Endothelial cell of umbilical vein (primary cell): ENCODE measurements around the gene ADARB1. TPM values are rescaled to one million over a fixed set of nuclear protein-coding genes. Genes with fewer than 3 reads are reported as not detected.

Source experiments
- BruUV-seq: library from RNA; stranded (reverse); fragments of 400-500 nt; replicated peaks from 2 replicates; lab custom pipeline; 2021; lab: Mats Ljungman, UMichigan
- CTCF ChIA-PET: fragments of 300-600, 350-600 bp; sonication (Branson Sonifier 250); formaldehyde crosslinking; loops from one replicate; lab custom pipeline; 2021; ENCODE audit warnings: antibody characterized with exemption, inconsistent platforms; lab: Charles Lee
- POLR2A ChIA-PET: fragments of 300-600, 350-600 bp; sonication (Branson Sonifier 250); formaldehyde crosslinking; loops from one replicate; lab custom pipeline; 2021; ENCODE audit warnings: antibody characterized with exemption, inconsistent platforms; lab: Charles Lee
- DNase-seq: peaks from one replicate; pipeline ENCODE4 v3.0.0-alpha.2; 2011; ENCODE audit warnings: low read depth, low spot score
- FAIRE-seq: peaks from 2 replicates; lab custom pipeline; 2011; peaks lifted over from hg19 to GRCh38; lab: Jason Lieb, UNC
- H2AFZ ChIP-seq: 2 replicates; pipeline ENCODE4 v1.6.0; 2012; ENCODE audit warnings: low read depth, low read length, control low read depth, inconsistent platforms
- H3K27ac ChIP-seq: 2 replicates; pipeline ENCODE4 v1.5.1; 2011; ENCODE audit warnings: low read depth, mild to moderate bottlenecking, control low read depth, low read length, moderate library complexity; ENCODE audit not compliant: insufficient read depth
- H3K27me3 ChIP-seq, 2 experiments: 2 replicates each; pipeline versions ENCODE4 v1.6.0 to v1.6.1; 2011; ENCODE audit warnings: low read length in 2 of 2, mixed read lengths in 1 of 2; ENCODE audit not compliant: control insufficient read depth in 2 of 2, insufficient read depth in 2 of 2
- H3K36me3 ChIP-seq, 2 experiments: 2 replicates in 1 of 2; 3 replicates in 1 of 2; pipeline ENCODE4 v1.5.1; 2011; ENCODE audit warnings: low read length in 2 of 2, mild to moderate bottlenecking in 1 of 2, moderate library complexity in 1 of 2; ENCODE audit not compliant: control insufficient read depth in 2 of 2, insufficient read depth in 2 of 2; ENCODE audit errors: extremely low read depth in 1 of 2
- H3K4me1 ChIP-seq: 3 replicates; pipeline ENCODE4 v1.5.1; 2011; ENCODE audit warnings: mild to moderate bottlenecking, low read length; ENCODE audit not compliant: control insufficient read depth, insufficient read depth; ENCODE audit errors: extremely low read depth
- H3K4me2 ChIP-seq: 2 replicates; pipeline ENCODE4 v1.6.1; 2011; ENCODE audit warnings: low read length, control low read depth, mixed read lengths; ENCODE audit not compliant: insufficient read depth
- H3K4me3 ChIP-seq, 3 experiments: fragments of 200-600 bp in 1 of 3; sonication (generic), shearing (Covaris generic) in 1 of 3; replicated peaks in 1 of 3; 2 replicates each; pipeline ENCODE4 v1.5.1; 2011 to 2016; ENCODE audit warnings: control low read depth in 3 of 3, low read length in 3 of 3, mild to moderate bottlenecking in 2 of 3, inconsistent platforms in 1 of 3, low read depth in 1 of 3, moderate library complexity in 1 of 3; ENCODE audit not compliant: insufficient read depth in 1 of 3
- H3K79me2 ChIP-seq: 2 replicates; pipeline ENCODE4 v1.6.0; 2012; ENCODE audit warnings: low read length, inconsistent platforms; ENCODE audit not compliant: control insufficient read depth, insufficient read depth
- H3K9ac ChIP-seq: replicated peaks from 2 replicates; pipeline ENCODE3; 2011; ENCODE audit warnings: low read length, control low read depth; ENCODE audit not compliant: insufficient read depth; ENCODE audit errors: extremely low read depth
- H3K9me1 ChIP-seq: replicated peaks from 3 replicates; pipeline ENCODE4 v1.6.0; 2011; ENCODE audit warnings: mild to moderate bottlenecking, low read length; ENCODE audit not compliant: control insufficient read depth, insufficient read depth; ENCODE audit errors: extremely low read depth
- H3K9me3 ChIP-seq: replicated peaks from 2 replicates; pipeline ENCODE4 v1.5.1; 2012; ENCODE audit warnings: low read length, inconsistent platforms; ENCODE audit not compliant: control insufficient read depth, insufficient read depth
- H4K20me1 ChIP-seq: replicated peaks from 2 replicates; pipeline ENCODE3; 2011; ENCODE audit warnings: mild to moderate bottlenecking, low read length; ENCODE audit not compliant: control insufficient read depth, insufficient read depth; ENCODE audit errors: extremely low read depth
- EZH2 ChIP-seq: IDR thresholded peaks from 2 replicates; pipeline ENCODE4 v1.6.1; 2012; ENCODE audit warnings: borderline replicate concordance, low read depth, mild to moderate bottlenecking, moderate library complexity, low read length, inconsistent platforms; ENCODE audit not compliant: severe bottlenecking
- FOS ChIP-seq: IDR thresholded peaks from 2 replicates; pipeline ENCODE4 v1.6.1; 2011; ENCODE audit warnings: mild to moderate bottlenecking, low read length, moderate library complexity, borderline replicate concordance; ENCODE audit not compliant: insufficient read depth
- GATA2 ChIP-seq: IDR thresholded peaks from 2 replicates; pipeline ENCODE4 v1.7.0; 2011; ENCODE audit warnings: low read depth, mild to moderate bottlenecking, moderate library complexity, mixed read lengths, low read length; ENCODE audit not compliant: insufficient read length, insufficient read depth
- JUN ChIP-seq: IDR thresholded peaks from 2 replicates; pipeline ENCODE4 v1.6.1; 2011; ENCODE audit warnings: borderline replicate concordance, low read depth; ENCODE audit not compliant: insufficient read length, insufficient read depth
- MYC ChIP-seq: IDR thresholded peaks from one replicate; pipeline ENCODE4 v1.6.1; 2011; ENCODE audit warnings: mild to moderate bottlenecking, low read depth, low read length
- POLR2A ChIP-seq: IDR thresholded peaks from 2 replicates; pipeline ENCODE4 v1.6.1; 2012; ENCODE audit warnings: low read depth, mild to moderate bottlenecking, control low read depth, low read length
- POLR2AphosphoS5 ChIP-seq: IDR thresholded peaks from 2 replicates; pipeline ENCODE4 v1.6.1; 2012; ENCODE audit warnings: low read depth, mild to moderate bottlenecking, control low read depth, low read length, moderate library complexity; ENCODE audit not compliant: insufficient read depth
- dilution Hi-C: fragments of 300-500 bp; cut with MboI; formaldehyde crosslinking; loops from one replicate; pipeline ENCODE4 v1.15.0; 2019; ENCODE audit warnings: low sequenced_read_pairs; ENCODE audit not compliant: extremely low pct_ligation_motif_present
- intact Hi-C: fragments of 100-400 bp; cut with micrococcal nuclease; formaldehyde crosslinking; loops from one replicate; pipeline ENCODE4 v1.10.0; 2022
- polyA plus RNA-seq, 4 experiments: library from polyadenylated mRNA; depleted of rRNA in 3 of 4; stranded (reverse) in 3 of 4; unstranded in 1 of 4; fragments of >200 nt; gene quantifications; 2 replicates each; pipeline versions ENCODE4 v1.2.1 to v1.2.3, GENCODE V29; 2011 to 2012; ENCODE audit warnings: missing spikeins in 1 of 4
- total RNA-seq: library from RNA; stranded (reverse); gene quantifications from 2 replicates; pipeline ENCODE4 v1.2.3, GENCODE V29; 2021
- TF ChIP-seq, protein P1 (sequence below), 2 donors: IDR thresholded peaks; 1 replicate in 1 of 2; 2 replicates in 1 of 2; pipeline ENCODE4 v1.5.1; 2011; ENCODE audit warnings: low read length in 2 of 2, mild to moderate bottlenecking in 2 of 2, moderate library complexity in 2 of 2, control low read depth in 1 of 2, inconsistent platforms in 1 of 2, low read depth in 1 of 2; ENCODE audit not compliant: insufficient read depth in 1 of 2; ENCODE audit errors: extremely low read depth in 1 of 2
- TF ChIP-seq, protein P2 (sequence below): IDR thresholded peaks from 2 replicates; pipeline ENCODE4 v1.6.1; 2011; ENCODE audit not compliant: insufficient read depth, insufficient read length

Gene ADARB1
- total and polyA plus RNA-seq, 2 donors (not counting 3 experiments of a cell fraction or from before 2014, with no cell fraction given) = 32.5 to 54.3 TPM

DNA sequence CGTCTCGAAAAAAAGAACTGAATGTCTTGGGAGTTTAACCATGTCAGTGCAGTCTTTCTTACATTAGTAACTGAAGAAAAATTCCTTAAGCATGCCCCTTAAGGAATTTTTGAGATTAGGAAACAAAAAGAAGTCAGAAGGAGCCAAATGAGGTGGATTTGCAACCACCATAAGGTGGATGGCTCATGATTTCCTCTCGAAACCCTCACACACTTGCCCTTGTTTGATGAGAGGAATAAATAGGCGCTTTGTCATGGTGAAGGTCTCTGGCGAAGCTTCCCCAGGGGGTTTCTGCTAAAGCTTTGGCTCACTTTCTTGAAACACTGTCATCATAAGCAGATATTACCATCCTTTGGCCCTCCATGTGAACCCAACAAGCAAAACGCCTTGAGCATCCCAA is 145.1 kb downstream of the ADARB1 start:
- dilution Hi-C loops = no loop called here
- TF ChIP-seq FOS = no peak
- TF ChIP-seq EZH2 = no peak
- TF ChIP-seq, protein P1, sequence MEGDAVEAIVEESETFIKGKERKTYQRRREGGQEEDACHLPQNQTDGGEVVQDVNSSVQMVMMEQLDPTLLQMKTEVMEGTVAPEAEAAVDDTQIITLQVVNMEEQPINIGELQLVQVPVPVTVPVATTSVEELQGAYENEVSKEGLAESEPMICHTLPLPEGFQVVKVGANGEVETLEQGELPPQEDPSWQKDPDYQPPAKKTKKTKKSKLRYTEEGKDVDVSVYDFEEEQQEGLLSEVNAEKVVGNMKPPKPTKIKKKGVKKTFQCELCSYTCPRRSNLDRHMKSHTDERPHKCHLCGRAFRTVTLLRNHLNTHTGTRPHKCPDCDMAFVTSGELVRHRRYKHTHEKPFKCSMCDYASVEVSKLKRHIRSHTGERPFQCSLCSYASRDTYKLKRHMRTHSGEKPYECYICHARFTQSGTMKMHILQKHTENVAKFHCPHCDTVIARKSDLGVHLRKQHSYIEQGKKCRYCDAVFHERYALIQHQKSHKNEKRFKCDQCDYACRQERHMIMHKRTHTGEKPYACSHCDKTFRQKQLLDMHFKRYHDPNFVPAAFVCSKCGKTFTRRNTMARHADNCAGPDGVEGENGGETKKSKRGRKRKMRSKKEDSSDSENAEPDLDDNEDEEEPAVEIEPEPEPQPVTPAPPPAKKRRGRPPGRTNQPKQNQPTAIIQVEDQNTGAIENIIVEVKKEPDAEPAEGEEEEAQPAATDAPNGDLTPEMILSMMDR (IDR thresholded peaks at IDR 0.05; ENCODE audit: extremely low read depth in 1 of 2, insufficient read depth in 1 of 2, low read depth in 1 of 2, low read length in 2 of 2) = no peak
- TF ChIP-seq, protein P2, sequence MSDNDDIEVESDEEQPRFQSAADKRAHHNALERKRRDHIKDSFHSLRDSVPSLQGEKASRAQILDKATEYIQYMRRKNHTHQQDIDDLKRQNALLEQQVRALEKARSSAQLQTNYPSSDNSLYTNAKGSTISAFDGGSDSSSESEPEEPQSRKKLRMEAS = no peak
- no peaks in the 10 kb centered on the region for H4K20me1 ChIP-seq
- no peak overlapping the region for H3K27ac ChIP-seq
- H3K27me3 ChIP-seq = no peaks in the 10 kb centered on the region
- intact Hi-C loops = no loop called here
- no peaks in the 10 kb centered on the region for H3K9me3 ChIP-seq
- H3K4me2 ChIP-seq = no peak overlapping the region
- no peak overlapping the region for H3K4me3 ChIP-seq
- no peaks in the 10 kb centered on the region for H3K4me1 ChIP-seq
- H2AFZ ChIP-seq = no peak overlapping the region
- peaks cover 0 to 16% of the 10 kb centered on the region in 2 experiments for H3K36me3 ChIP-seq
- ChIA-PET CTCF (interaction anchor here (1.0 kb wide), 1 partner anchor 22 kb away, joined by 5 read pairs; no protein-coding TSS in a partner anchor), POLR2A (no interaction called here)
- no TSS peak for BruUV-seq
- DNase-seq (no peak), FAIRE-seq (no peak)
- no peak overlapping the region for H3K9ac ChIP-seq
- H3K9me1 ChIP-seq = no peaks in the 10 kb centered on the region
- H3K79me2 ChIP-seq = no peaks in the 10 kb centered on the region

GRCh38 chr21:45220071-45220481 is 145.7 kb downstream of the ADARB1 start:
- intact Hi-C loops (no loop called here), dilution Hi-C loops (no loop called here)
- H3K79me2 ChIP-seq = no peaks in the 10 kb centered on the region
- no peak overlapping the region for H3K9ac ChIP-seq
- H3K36me3 ChIP-seq = peaks cover 0 to 16% of the 10 kb centered on the region in 2 experiments
- CTCF ChIA-PET = interaction anchor here (1.0 kb wide), 1 partner anchor 22 kb away, joined by 5 read pairs; no protein-coding TSS in a partner anchor
- no peaks in the 10 kb centered on the region for H3K9me1 ChIP-seq
- TF ChIP-seq GATA2 (no peak), MYC (no peak), POLR2A (no peak), JUN (no peak), FOS (no peak), EZH2 (no peak), POLR2AphosphoS5 (no peak)
- TF ChIP-seq, protein P2 = no peak
- TF ChIP-seq, protein P1 (IDR thresholded peaks at IDR 0.05; ENCODE audit: extremely low read depth in 1 of 2, insufficient read depth in 1 of 2, low read depth in 1 of 2, low read length in 2 of 2) = no peak
- no peaks in the 10 kb centered on the region for H3K27me3 ChIP-seq
- no peak overlapping the region for H3K4me2 ChIP-seq
- no peak for FAIRE-seq
- no peaks in the 10 kb centered on the region for H3K9me3 ChIP-seq
- BruUV-seq = no TSS peak
- POLR2A ChIA-PET = no interaction called here
- DNase-seq = no peak
- no peaks in the 10 kb centered on the region for H3K4me1 ChIP-seq
- H2AFZ ChIP-seq = no peak overlapping the region
- H3K4me3 ChIP-seq = no peak overlapping the region
- H3K27ac ChIP-seq = no peak overlapping the region
- H4K20me1 ChIP-seq = no peaks in the 10 kb centered on the region
